K562 (cell line): ENCODE measurements around the gene MYH11. TPM values are rescaled to one million over a fixed set of nuclear protein-coding genes. Genes with fewer than 3 reads are reported as not detected.
A peak's percentile ranks its signal among the peaks of the same experiment; 100 is the strongest.

Source experiments
- ATF1 ChIP-seq, 2 experiments: fragments of 450-650 bp in 1 of 2; IDR thresholded peaks; 2 replicates each; pipeline ENCODE4 v1.6.1; 2016; ENCODE audit warnings: missing compliant biosample characterization in 1 of 2, missing genetic modification characterization in 1 of 2
- CCNT2 ChIP-seq: IDR thresholded peaks from 2 replicates; pipeline ENCODE4 v1.6.1; 2011; ENCODE audit warnings: borderline replicate concordance, low read depth, mild to moderate bottlenecking, moderate library complexity, mixed read lengths, low read length; ENCODE audit not compliant: insufficient read length; ENCODE audit errors: extremely low read depth
- L3MBTL2 ChIP-seq: fragments of 450-650 bp; IDR thresholded peaks from 2 replicates; pipeline ENCODE4 v1.6.1; 2016; ENCODE audit warnings: mild to moderate bottlenecking, moderate library complexity
- MBD2 ChIP-seq: sonication (generic); IDR thresholded peaks from 2 replicates; pipeline ENCODE4 v1.6.1; 2016; ENCODE audit warnings: low read depth, borderline replicate concordance
- MCM5 ChIP-seq: fragments of 450-650 bp; IDR thresholded peaks from 2 replicates; pipeline ENCODE4 v1.6.1; 2016; ENCODE audit warnings: low read depth
- MYC ChIP-seq, 2 experiments: fragments of 250-450 bp in 1 of 2; sonication (Bioruptor Pico) in 1 of 2; IDR thresholded peaks; 2 replicates each; pipeline versions ENCODE4 v1.5.1 to v1.6.1; 2012 to 2021; ENCODE audit warnings: low read depth in 2 of 2, borderline replicate concordance in 1 of 2, improper control_type of control experiment in 1 of 2, low read length in 1 of 2, mild to moderate bottlenecking in 1 of 2, moderate library complexity in 1 of 2
- NFE2 ChIP-seq: IDR thresholded peaks from 2 replicates; pipeline ENCODE4 v1.6.1; 2014; ENCODE audit warnings: antibody characterized with exemption, low read depth
- POLR2B ChIP-seq: fragments of 450-650 bp; IDR thresholded peaks from 2 replicates; pipeline ENCODE4 v1.6.1; 2018; ENCODE audit warnings: low read depth; ENCODE audit not compliant: partially characterized antibody
- RBM14 ChIP-seq: fragments of 200-400 bp; formaldehyde crosslinking; IDR thresholded peaks from 2 replicates; pipeline ENCODE4 v1.6.1; 2018; ENCODE audit warnings: low read depth, mild to moderate bottlenecking, low read length, moderate library complexity, borderline replicate concordance; ENCODE audit not compliant: insufficient read depth
- RBM15 ChIP-seq: fragments of 200-400 bp; formaldehyde crosslinking; IDR thresholded peaks from 2 replicates; pipeline ENCODE4 v1.6.1; 2018; ENCODE audit warnings: mild to moderate bottlenecking, low read length, moderate library complexity; ENCODE audit not compliant: insufficient read depth
- RBM39 ChIP-seq: fragments of 200-400 bp; formaldehyde crosslinking; optimal IDR thresholded peaks from 2 replicates; pipeline ENCODE3; 2018; ENCODE audit warnings: low read depth, low read length
- SIN3A ChIP-seq, 2 experiments: fragments of 150-350 bp in 1 of 2; IDR thresholded peaks; 2 replicates each; pipeline ENCODE4 v1.6.1; 2011 to 2016; ENCODE audit warnings: borderline replicate concordance in 2 of 2, low read depth in 2 of 2, low read length in 2 of 2, mild to moderate bottlenecking in 2 of 2, moderate library complexity in 2 of 2; ENCODE audit not compliant: control insufficient read depth in 1 of 2
- SIN3B ChIP-seq: fragments of 450-650 bp; IDR thresholded peaks from 2 replicates; pipeline ENCODE4 v1.6.1; 2017; ENCODE audit warnings: low read depth, mild to moderate bottlenecking, moderate library complexity
- SPI1 ChIP-seq: IDR thresholded peaks from 2 replicates; pipeline ENCODE4 v1.6.1; 2011; ENCODE audit warnings: low read depth, low read length, control low read depth, borderline replicate concordance
- TAF1 ChIP-seq: IDR thresholded peaks from 2 replicates; pipeline ENCODE4 v1.6.1; 2011; ENCODE audit warnings: mild to moderate bottlenecking, low read length, moderate library complexity; ENCODE audit not compliant: insufficient read depth, control insufficient read depth, severe bottlenecking; ENCODE audit errors: extremely low read depth
- ZNF146 ChIP-seq: IDR thresholded peaks from one replicate; pipeline ENCODE4 v1.6.1; 2018; ENCODE audit warnings: missing compliant biosample characterization; ENCODE audit not compliant: unreplicated experiment
- ZNF77 ChIP-seq: fragments of 250-450 bp; sonication (Bioruptor Pico); IDR thresholded peaks from 2 replicates; pipeline ENCODE4 v1.5.0; 2020
- polyA plus RNA-seq, 8 experiments: library from polyadenylated mRNA; depleted of rRNA in 4 of 8; stranded (reverse) in 5 of 8; unstranded in 3 of 8; fragments of >200 nt; fragmentation: Nextera tagmentation in 2 of 8; fragmentation: Illumina TruSeq in 1 of 8; extraction: Ambion mirVana in 2 of 8; extraction: Trizol in 1 of 8; gene quantifications; 2 replicates each; pipeline versions ENCODE4 v1.2.1 to v1.2.3, GENCODE V29; 2011 to 2014; ENCODE audit warnings: inconsistent platforms in 1 of 8, missing spikeins in 1 of 8
- total RNA-seq, 7 experiments: library from RNA; depleted of rRNA in 6 of 7; stranded (reverse); fragments of >200 nt in 6 of 7; fragmentation: Illumina TruSeq in 2 of 7; extraction: Trizol in 2 of 7; gene quantifications; 2 replicates each; pipeline versions ENCODE4 v1.2.1 to v1.2.3, GENCODE V29; 2011 to 2021; ENCODE audit warnings: low replicate concordance in 1 of 7
- TF ChIP-seq, protein P1 (sequence below): fragments of 200-800 bp; sonication (Bioruptor generic); IDR thresholded peaks from 2 replicates; pipeline ENCODE4 v1.6.1; 2017; ENCODE audit warnings: missing genetic modification characterization, missing compliant biosample characterization
- TF ChIP-seq, protein P2 (sequence below): fragments of 450-650 bp; IDR thresholded peaks from 2 replicates; pipeline ENCODE4 v1.6.1; 2016; ENCODE audit warnings: antibody characterized with exemption
- TF ChIP-seq, protein P3 (sequence below): fragments of 250-450 bp; sonication (Bioruptor Pico); IDR thresholded peaks from 2 replicates; pipeline ENCODE4 v1.5.0; 2021
- TF ChIP-seq, protein P4 (sequence below): conservative IDR thresholded peaks from 2 replicates; pipeline ENCODE4 v1.6.1; 2011; ENCODE audit warnings: low read depth, mild to moderate bottlenecking, low read length; ENCODE audit not compliant: control insufficient read depth

MYH11 gene
- total and polyA plus RNA-seq, 9 of the 15 experiments (the other 6 are each of a cell fraction or from before 2014, with no cell fraction given) = 0.05 to 0.47 (median 0.08) TPM; not detected in 5

DNA sequence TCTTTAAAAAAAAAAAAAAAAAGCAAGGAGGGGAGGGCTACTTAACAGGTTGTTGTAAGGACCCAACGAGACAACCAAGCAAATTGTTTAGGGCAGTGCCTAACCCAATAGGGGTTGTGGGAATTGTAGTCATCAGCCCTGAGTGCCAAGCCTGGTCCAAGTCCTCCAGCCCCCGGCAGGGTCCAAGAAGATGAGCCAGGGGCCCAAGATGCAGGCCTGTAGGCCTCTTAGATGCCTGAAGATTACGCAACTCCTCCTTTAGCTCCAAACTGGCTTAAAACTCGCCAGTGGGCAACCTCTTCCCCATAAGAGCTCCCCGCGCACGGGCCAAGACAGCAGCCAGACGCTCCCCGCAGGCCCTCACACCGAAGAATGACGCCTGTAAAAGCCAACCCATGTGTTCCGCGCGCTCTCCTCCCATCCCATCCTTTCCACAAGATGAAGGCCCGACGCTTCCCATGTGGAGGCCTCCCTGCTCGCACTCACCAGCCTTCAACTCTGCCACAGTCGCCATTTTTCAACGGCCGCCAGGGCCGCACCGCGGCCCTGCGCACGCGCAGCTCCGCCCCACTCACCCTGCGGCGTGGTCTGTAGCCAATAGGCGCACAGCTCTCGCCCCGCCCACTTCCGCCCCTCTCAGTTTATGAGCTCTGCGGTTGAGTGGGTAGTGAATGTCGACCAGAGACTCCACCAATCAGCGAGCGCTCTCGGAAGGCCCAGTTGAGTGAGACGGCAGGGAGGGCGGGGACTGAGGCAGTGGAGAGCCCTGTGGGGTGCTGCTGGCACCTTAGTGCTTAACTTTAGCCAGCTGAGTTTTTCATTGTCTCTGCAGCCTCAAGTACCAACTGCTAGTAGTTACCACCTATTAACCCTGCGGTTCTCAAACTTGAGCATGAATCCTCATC lies 31.5 kb upstream of the MYH11 start, which contains the start of gene CEP20 (continued):
- TF ChIP-seq, protein P1, sequence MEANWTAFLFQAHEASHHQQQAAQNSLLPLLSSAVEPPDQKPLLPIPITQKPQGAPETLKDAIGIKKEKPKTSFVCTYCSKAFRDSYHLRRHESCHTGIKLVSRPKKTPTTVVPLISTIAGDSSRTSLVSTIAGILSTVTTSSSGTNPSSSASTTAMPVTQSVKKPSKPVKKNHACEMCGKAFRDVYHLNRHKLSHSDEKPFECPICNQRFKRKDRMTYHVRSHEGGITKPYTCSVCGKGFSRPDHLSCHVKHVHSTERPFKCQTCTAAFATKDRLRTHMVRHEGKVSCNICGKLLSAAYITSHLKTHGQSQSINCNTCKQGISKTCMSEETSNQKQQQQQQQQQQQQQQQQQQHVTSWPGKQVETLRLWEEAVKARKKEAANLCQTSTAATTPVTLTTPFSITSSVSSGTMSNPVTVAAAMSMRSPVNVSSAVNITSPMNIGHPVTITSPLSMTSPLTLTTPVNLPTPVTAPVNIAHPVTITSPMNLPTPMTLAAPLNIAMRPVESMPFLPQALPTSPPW (CRISPR knock-in tag) = peak; percentile 57
- TF ChIP-seq MCM5 (no peak), ZNF77 (CRISPR knock-in tag) (no peak), CCNT2 (peak; percentile 66), SIN3A (IDR thresholded peaks at IDR 0.05; ENCODE audit: borderline replicate concordance in 2 of 2, control insufficient read depth in 1 of 2, low read depth in 2 of 2, low read length in 2 of 2) (peak; percentile 66 to 68; a peak in 2 of 4 replicates), RBM14 (no peak), L3MBTL2 (0 out of 2 replicates have a peak, but pooled peaks have one; percentile 6), MBD2 (peak; percentile 64; the same call in 1 of the 2 replicates), SPI1 (peak; percentile 84), ZNF146 (CRISPR knock-in tag) (no peak), TAF1 (peak; percentile 98), RBM15 (no peak), ATF1 (CRISPR knock-in tag; IDR thresholded peaks at IDR 0.05) (no peak), ATF1 (tag; IDR thresholded peaks at IDR 0.05) (peak; percentile 47; the same call in 1 of the 2 replicates), RBM39 (no peak), NFE2 (no peak), SIN3B (peak; percentile 89), MYC (IDR thresholded peaks at IDR 0.05; ENCODE audit: low read depth, low read length) (peak; percentile 77), MYC (CRISPR knock-in tag; IDR thresholded peaks at IDR 0.05; ENCODE audit: borderline replicate concordance, low read depth) (peak; percentile 57; the same call in 1 of the 2 replicates), POLR2B (peak; percentile 83)
- TF ChIP-seq, protein P2, sequence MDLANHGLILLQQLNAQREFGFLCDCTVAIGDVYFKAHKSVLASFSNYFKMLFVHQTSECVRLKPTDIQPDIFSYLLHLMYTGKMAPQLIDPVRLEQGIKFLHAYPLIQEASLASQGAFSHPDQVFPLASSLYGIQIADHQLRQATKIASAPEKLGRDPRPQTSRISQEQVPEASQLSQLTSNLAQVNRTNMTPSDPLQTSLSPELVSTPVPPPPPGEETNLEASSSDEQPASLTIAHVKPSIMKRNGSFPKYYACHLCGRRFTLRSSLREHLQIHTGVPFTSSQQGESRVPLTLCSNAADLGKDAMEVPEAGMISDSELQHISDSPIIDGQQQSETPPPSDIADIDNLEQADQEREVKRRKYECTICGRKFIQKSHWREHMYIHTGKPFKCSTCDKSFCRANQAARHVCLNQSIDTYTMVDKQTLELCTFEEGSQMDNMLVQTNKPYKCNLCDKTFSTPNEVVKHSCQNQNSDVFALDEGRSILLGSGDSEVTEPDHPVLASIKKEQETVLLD = peak; percentile 94
- TF ChIP-seq, protein P3, sequence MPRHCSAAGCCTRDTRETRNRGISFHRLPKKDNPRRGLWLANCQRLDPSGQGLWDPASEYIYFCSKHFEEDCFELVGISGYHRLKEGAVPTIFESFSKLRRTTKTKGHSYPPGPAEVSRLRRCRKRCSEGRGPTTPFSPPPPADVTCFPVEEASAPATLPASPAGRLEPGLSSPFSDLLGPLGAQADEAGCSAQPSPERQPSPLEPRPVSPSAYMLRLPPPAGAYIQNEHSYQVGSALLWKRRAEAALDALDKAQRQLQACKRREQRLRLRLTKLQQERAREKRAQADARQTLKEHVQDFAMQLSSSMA (CRISPR knock-in tag) = no peak
- TF ChIP-seq, protein P4, sequence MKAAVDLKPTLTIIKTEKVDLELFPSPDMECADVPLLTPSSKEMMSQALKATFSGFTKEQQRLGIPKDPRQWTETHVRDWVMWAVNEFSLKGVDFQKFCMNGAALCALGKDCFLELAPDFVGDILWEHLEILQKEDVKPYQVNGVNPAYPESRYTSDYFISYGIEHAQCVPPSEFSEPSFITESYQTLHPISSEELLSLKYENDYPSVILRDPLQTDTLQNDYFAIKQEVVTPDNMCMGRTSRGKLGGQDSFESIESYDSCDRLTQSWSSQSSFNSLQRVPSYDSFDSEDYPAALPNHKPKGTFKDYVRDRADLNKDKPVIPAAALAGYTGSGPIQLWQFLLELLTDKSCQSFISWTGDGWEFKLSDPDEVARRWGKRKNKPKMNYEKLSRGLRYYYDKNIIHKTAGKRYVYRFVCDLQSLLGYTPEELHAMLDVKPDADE = peak; percentile 54; the same call in 1 of the 2 replicates
